ENCODE results near the gene SIDT1. TPM values are rescaled to one million over a fixed set of nuclear protein-coding genes. Genes with fewer than 3 reads are reported as not detected.

The SIDT1 gene
- not detected in 2 replicates for total RNA-seq (2021)
- long read RNA-seq = 0 reads

GRCh38 chr3:113531826-113532697 lies at the start of gene SIDT1:
Gene SIDT1, plus strand, starts transcription at chr3:113532555. Its CDS starts 467 bp downstream, at chr3:113533022.
- Histone ChIP-seq H4K5ac (ENCODE audit: insufficient read length, low read depth, low read length) (no peak within 1 kb of the TSS), H2AK5ac (ENCODE audit: insufficient read length, low read length) (no peak within 1 kb of the TSS), H2BK12ac (ENCODE audit: insufficient read length, low read depth, low read length) (no peak within 1 kb of the TSS), H4K8ac (replicated peaks; ENCODE audit: insufficient read length, low read depth, low read length) (no peak within 1 kb of the TSS), H2BK20ac (ENCODE audit: low read depth, low read length, poor library complexity, severe bottlenecking) (no peak within 1 kb of the TSS), H3K18ac (ENCODE audit: insufficient read length, low read depth, low read length) (peak within 1 kb of the TSS; percentile 15), H3K4me2 (ENCODE audit: insufficient read depth, insufficient read length, low read length) (peak within 1 kb of the TSS; percentile 98), H3K4me1 (ENCODE audit: insufficient read depth, low read length) (no peaks in the 10 kb centered on the region), H3K27ac (ENCODE audit: insufficient read length, low read depth, low read length) (no peak within 1 kb of the TSS), H3K9me3 (ENCODE audit: control insufficient read depth, low read depth, low read length) (no peaks in the 10 kb centered on the region), H2BK15ac (ENCODE audit: low read depth, low read length) (no peak within 1 kb of the TSS), H3K79me1 (ENCODE audit: insufficient read depth, low read depth, low read length, poor library complexity, severe bottlenecking) (no peaks in the 10 kb centered on the region), H2BK5ac (ENCODE audit: insufficient read length, low read length) (no peak within 1 kb of the TSS), H3K14ac (ENCODE audit: insufficient read depth, low read length) (peak within 1 kb of the TSS; percentile 43; the same call in 1 of the 2 replicates), H3K79me2 (ENCODE audit: insufficient read depth, low read length) (no peaks in the 10 kb centered on the region), H3K56ac (ENCODE audit: insufficient read length, low read depth, low read length) (no peak within 1 kb of the TSS), H2AFZ (ENCODE audit: low read length) (no peak within 1 kb of the TSS), H3K23ac (ENCODE audit: insufficient read length, low read depth, low read length) (no peak within 1 kb of the TSS), H4K20me1 (ENCODE audit: control insufficient read depth, insufficient read depth, insufficient read length) (no peaks in the 10 kb centered on the region), H3K9ac (ENCODE audit: extremely low read depth, insufficient read length, low read length) (no peak within 1 kb of the TSS), H3T11ph (ENCODE audit: low read length) (no peak within 1 kb of the TSS), H2BK120ac (ENCODE audit: low read depth, low read length, poor library complexity, severe bottlenecking) (no peak within 1 kb of the TSS), H4K91ac (ENCODE audit: insufficient read length, low read depth, low read length) (no peak within 1 kb of the TSS), H3K23me2 (ENCODE audit: insufficient read length, low read depth, low read length, poor library complexity, severe bottlenecking) (peaks cover 13% of the 10 kb centered on the region), H3K4ac (ENCODE audit: low read depth, low read length) (no peak within 1 kb of the TSS), H3K27me3 (ENCODE audit: insufficient read depth, low read length) (peaks cover 40% of the 10 kb centered on the region)
- TF ChIP-seq, protein P1, sequence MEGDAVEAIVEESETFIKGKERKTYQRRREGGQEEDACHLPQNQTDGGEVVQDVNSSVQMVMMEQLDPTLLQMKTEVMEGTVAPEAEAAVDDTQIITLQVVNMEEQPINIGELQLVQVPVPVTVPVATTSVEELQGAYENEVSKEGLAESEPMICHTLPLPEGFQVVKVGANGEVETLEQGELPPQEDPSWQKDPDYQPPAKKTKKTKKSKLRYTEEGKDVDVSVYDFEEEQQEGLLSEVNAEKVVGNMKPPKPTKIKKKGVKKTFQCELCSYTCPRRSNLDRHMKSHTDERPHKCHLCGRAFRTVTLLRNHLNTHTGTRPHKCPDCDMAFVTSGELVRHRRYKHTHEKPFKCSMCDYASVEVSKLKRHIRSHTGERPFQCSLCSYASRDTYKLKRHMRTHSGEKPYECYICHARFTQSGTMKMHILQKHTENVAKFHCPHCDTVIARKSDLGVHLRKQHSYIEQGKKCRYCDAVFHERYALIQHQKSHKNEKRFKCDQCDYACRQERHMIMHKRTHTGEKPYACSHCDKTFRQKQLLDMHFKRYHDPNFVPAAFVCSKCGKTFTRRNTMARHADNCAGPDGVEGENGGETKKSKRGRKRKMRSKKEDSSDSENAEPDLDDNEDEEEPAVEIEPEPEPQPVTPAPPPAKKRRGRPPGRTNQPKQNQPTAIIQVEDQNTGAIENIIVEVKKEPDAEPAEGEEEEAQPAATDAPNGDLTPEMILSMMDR (conservative IDR thresholded peaks at IDR 0.05) = no peak
- Mint-ChIP-seq H3K9me3 (peaks cover 2 to 3% of the 10 kb centered on the region in 2 experiments; a peak in 2 of 5 replicates), H3K4me3 (peak within 1 kb of the TSS; percentile 75 to 91), H3K27me3 (ENCODE audit: low read depth) (peaks cover 85% of the 10 kb centered on the region), H3K27ac (no peak within 1 kb of the TSS), H3K4me1 (peaks cover 15 to 16% of the 10 kb centered on the region in 2 experiments), H3K36me3 (ENCODE audit: insufficient read depth in 1 of 3, low read depth in 3 of 3) (peaks cover 0 to 3% (median 0%) of the 10 kb centered on the region in 3 experiments; a peak in 1 of 7 replicates)
- peak; percentile 42 for DNase-seq
- WGBS (ENCODE audit: extremely low coverage, insufficient read length, low lambda C conversion rate) = no CpG with 5 or more reads among the region's 18 CpGs

Data from H9 (cell line).